GM12892 (cell line): ENCODE data around the gene SLC66A1.

Experiments
- POLR2A ChIP-seq: IDR thresholded peaks from 2 replicates; pipeline ENCODE4 v1.6.1; 2011; ENCODE audit warnings: low read depth, low read length, control low read depth
- POLR2AphosphoS5 ChIP-seq: IDR thresholded peaks from 2 replicates; pipeline ENCODE4 v1.6.1; 2011; ENCODE audit warnings: low read depth, low read length, control low read depth
- TAF1 ChIP-seq: IDR thresholded peaks from 2 replicates; pipeline ENCODE4 v1.6.1; 2011; ENCODE audit warnings: low read depth, mild to moderate bottlenecking, control low read depth, low read length, borderline replicate concordance

- TF ChIP-seq POLR2A (no peak), POLR2AphosphoS5 (no peak), TAF1 (no peak)
These were observed 30.1 kb downstream of the SLC66A1 start for GRCh38 chr1:19342062-19342750.
